GM12878 (cell line): Measurements from ENCODE around the gene SETBP1. TPM values are rescaled to one million over a fixed set of nuclear protein-coding genes. Genes with fewer than 3 reads are reported as not detected.

Source experiments
- CEBPZ ChIP-seq: fragments of 150-350 bp; IDR thresholded peaks from 2 replicates; pipeline ENCODE4 v1.6.1; 2016; ENCODE audit warnings: low read depth, low read length
- CREM ChIP-seq: IDR thresholded peaks from 2 replicates; pipeline ENCODE4 v1.6.1; 2014; ENCODE audit warnings: antibody characterized with exemption, low read depth
- GABPA ChIP-seq: IDR thresholded peaks from 2 replicates; pipeline ENCODE4 v1.6.1; 2014; ENCODE audit warnings: antibody characterized with exemption, low read depth, mild to moderate bottlenecking, inconsistent platforms
- JUNB ChIP-seq: IDR thresholded peaks from 2 replicates; pipeline ENCODE4 v1.6.1; 2016; ENCODE audit warnings: antibody characterized with exemption, mild to moderate bottlenecking
- KLF5 ChIP-seq: fragments of 450-650 bp; IDR thresholded peaks from 2 replicates; pipeline ENCODE4 v1.6.1; 2014; ENCODE audit warnings: mild to moderate bottlenecking; ENCODE audit not compliant: partially characterized antibody
- NKRF ChIP-seq: fragments of 450-650 bp; conservative IDR thresholded peaks from 2 replicates; pipeline ENCODE4 v1.6.1; 2017; ENCODE audit warnings: mild to moderate bottlenecking, moderate library complexity
- PAX8 ChIP-seq: fragments of 450-650 bp; IDR thresholded peaks from 2 replicates; pipeline ENCODE4 v1.6.1; 2017; ENCODE audit warnings: mild to moderate bottlenecking, moderate library complexity
- PRDM15 ChIP-seq: fragments of 450-650 bp; formaldehyde crosslinking; IDR thresholded peaks from 2 replicates; pipeline ENCODE4 v1.4.0; 2020; ENCODE audit warnings: mild to moderate bottlenecking, moderate library complexity
- ZBED1 ChIP-seq: IDR thresholded peaks from 2 replicates; pipeline ENCODE4 v1.6.1; 2016; ENCODE audit warnings: borderline replicate concordance
- ZNF217 ChIP-seq: fragments of 450-650 bp; IDR thresholded peaks from 2 replicates; pipeline ENCODE4 v1.6.1; 2017; ENCODE audit warnings: antibody characterized with exemption, mild to moderate bottlenecking
- ZZZ3 ChIP-seq: IDR thresholded peaks from 2 replicates; pipeline ENCODE4 v1.6.1; 2011; ENCODE audit warnings: low read depth; ENCODE audit not compliant: control insufficient read depth, insufficient read length
- polyA plus RNA-seq, 11 experiments: library from polyadenylated mRNA; depleted of rRNA in 4 of 11; unstranded in 6 of 11; stranded (reverse) in 5 of 11; fragments of >200 nt; fragmentation: Nextera tagmentation in 4 of 11; fragmentation: Illumina TruSeq in 1 of 11; extraction: Ambion mirVana in 4 of 11; extraction: Trizol in 1 of 11; gene quantifications; 1 replicate in 1 of 11; 2 replicates in 10 of 11; pipeline versions ENCODE4 v1.2.1 to v1.2.3, GENCODE V29; 2011 to 2016; ENCODE audit warnings: inconsistent platforms in 2 of 11, missing spikeins in 2 of 11, low read depth in 1 of 11
- total RNA-seq, 4 experiments: library from RNA; depleted of rRNA in 3 of 4; stranded (reverse); fragments of >200 nt in 3 of 4; fragmentation: Illumina TruSeq in 1 of 4; extraction: Trizol in 1 of 4; gene quantifications; 2 replicates each; pipeline versions ENCODE4 v1.2.1 to v1.2.3, GENCODE V29; 2013 to 2021

SETBP1 gene
- total and polyA plus RNA-seq, 10 of the 15 experiments (the other 5 are each of a cell fraction or from before 2014, with no cell fraction given): 0.99 to 29.7 (median 8.3) TPM

- 0 out of 2 replicates have a peak, but pooled peaks have one; percentile 20 for TF ChIP-seq JUNB
- TF ChIP-seq ZBED1: peak; percentile 85; the same call in 1 of the 2 replicates
- TF ChIP-seq ZNF217: no peak
- no peak for TF ChIP-seq PRDM15 (CRISPR knock-in tag)
- TF ChIP-seq PAX8: no peak
- TF ChIP-seq CREM: peak; percentile 47
- no peak for TF ChIP-seq GABPA
- TF ChIP-seq CEBPZ: no peak
- no peak for TF ChIP-seq KLF5
- no peak for TF ChIP-seq ZZZ3
- TF ChIP-seq NKRF: no peak
Measured at GRCh38 chr18:44723411-44723810, 42.7 kb downstream of the SETBP1 start (continued).
